Frontal cortex (tissue), 4 donors: ENCODE measurements around the gene CACNA2D3. TPM values are rescaled to one million over a fixed set of nuclear protein-coding genes. Genes with fewer than 3 reads are reported as not detected.

Experiments
- DNase-seq, 2 donors: peaks; one replicate each; pipeline ENCODE4 v3.0.0; 2012; ENCODE audit warnings: low spot score in 2 of 2
- FAIRE-seq: peaks from 2 replicates; lab custom pipeline; 2012; peaks lifted over from hg19 to GRCh38; lab: Jason Lieb, UNC
- total RNA-seq: library from RNA; depleted of rRNA; stranded (reverse); fragments of >200 nt; gene quantifications from one replicate; pipeline ENCODE4 v1.2.3, GENCODE V29; 2014
- donor health status: control.
- donor health status: control.
- donor health status: control.

The CACNA2D3 gene
- total RNA-seq, 1 donor from 2014 or later: 30.6 TPM

DNA sequence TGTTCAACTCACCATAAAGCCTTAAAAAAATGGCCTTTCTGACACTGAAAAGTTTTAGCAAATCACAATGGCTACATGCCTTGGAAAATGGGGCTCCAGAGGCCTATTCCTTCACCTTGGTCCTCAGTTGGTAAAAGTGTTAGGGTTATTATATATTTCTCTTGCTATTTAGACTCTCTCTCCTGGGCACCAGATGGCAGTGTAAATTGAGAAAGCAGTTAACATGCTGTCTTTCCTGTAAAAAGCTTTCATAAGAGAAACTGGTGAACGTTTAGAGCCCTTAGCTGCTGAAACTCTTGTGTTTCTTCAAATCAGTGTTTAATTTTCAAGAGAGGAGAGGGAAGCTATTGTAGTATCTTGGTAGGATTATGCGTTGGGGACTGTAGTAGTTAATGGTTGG, 715.6 kb downstream of the CACNA2D3 start:
- DNase-seq (no peak), FAIRE-seq (no peak)

DNA sequence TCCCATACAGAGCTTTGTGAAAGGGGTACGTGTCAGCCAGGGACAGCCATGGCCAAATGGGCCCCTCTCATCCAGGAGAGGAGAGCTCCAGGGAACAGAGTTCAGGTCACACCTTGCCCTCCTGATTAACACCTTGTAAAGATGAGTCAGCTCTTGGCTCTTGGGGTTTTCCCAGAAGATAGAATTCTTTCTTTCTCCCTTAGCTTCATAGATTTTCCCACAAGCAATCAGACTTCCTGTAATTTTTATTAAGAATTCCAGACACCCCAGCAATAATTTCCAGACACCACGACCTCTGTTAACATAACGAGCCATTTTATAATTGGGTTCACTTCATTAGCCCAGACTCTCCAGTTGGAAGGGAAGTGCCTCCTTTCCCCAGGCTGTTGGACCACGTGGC, 719.1 kb downstream of the CACNA2D3 start:
- DNase-seq (no peak), FAIRE-seq (no peak)

DNA sequence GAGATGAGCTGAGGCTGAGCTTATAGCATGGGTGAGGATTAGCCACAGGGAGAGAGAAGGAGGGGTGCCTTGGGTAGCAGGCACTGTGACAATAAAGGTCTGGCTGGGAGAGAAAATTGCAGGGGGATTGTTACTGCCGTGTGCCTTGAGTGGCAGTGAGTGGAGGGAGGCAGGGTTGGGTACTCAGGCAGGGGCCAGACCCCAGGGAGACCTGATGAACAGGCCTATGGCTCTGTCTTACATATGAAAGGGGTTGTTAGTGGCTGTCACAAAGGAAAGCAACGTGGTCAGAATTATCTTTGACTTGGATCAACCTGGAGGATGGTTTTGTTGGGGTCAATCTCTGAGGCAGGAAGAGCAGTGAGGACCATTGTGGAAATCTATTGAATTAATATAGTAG, 721.0 kb downstream of the CACNA2D3 start:
- DNase-seq (no peak), FAIRE-seq (no peak)

DNA sequence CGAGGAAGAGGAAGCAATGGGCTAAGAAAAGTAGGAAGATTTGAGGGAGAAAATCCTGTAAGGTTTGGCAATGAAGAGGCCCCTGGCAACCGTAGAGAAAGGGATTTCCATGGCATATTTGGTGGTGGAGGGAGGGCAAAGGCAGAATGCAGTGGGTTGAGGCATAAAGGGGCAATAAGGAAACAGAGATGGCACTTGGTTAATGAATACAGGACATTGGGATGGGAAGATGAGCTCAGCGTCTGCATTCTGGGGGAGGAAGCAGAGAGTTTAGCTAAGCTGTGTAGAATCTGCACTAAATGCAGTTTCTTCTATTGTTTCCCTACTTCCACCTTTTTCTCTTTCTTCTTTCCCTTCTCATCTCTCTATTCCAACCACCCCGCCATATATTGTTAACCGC, 721.9 kb downstream of the CACNA2D3 start:
- DNase-seq (no peak), FAIRE-seq (no peak)

DNA sequence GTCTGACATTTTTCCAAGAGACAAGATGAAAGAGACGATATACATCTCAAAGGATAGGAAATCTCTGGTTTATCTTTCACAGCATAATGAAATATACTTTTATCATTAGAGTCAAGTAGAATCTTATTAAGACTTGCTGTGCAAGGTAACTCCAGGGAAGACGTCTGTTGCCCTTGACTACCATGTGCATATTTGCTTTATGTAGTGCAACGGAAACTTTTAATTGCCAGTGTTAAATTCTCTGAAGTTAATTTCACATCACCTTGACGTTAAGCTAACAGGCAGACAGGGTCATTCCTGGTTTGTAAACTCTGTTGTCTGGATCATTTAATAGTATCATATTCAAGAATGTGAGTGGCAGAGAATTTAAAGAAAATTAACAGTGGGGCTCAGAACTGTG, 722.7 kb downstream of the CACNA2D3 start:
- DNase-seq: no peak
- FAIRE-seq: no peak

DNA sequence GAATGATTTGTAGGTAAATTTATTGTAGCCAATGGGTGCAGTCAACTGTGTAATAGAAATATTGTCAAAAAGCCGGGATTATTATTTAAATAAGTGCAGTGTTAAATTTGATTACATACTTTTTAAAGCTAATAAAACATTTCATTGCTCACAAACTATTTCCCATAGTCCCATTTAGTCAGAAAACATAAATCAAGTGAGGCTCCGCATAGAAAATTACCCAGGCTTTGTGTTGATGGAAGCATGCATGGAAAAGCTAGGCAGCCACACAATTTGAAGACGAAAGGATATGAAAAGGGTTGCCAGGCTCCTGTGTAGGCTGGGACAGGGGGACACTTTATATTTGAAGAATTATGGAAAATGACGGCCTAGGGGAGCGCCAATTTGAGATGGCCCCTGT, 723.2 kb downstream of the CACNA2D3 start:
- no peak for DNase-seq

DNA sequence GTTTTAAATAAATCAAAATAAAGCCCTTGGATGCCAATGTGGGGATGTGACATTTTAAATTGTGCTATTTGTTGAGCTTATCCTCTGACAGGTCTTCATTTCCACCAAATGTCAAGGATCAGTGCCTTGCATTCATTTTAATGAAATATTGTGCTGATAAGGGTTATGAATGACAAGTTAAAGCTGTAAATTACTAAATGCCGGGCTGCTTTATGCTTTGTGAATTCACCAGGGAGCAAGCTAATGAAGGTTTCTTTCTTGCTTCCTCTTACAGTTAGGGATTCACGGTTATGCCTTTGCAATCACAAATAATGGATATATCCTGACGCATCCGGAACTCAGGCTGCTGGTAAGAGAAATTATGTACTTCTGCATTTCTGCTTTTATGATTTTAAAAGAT, 723.8 kb downstream of the CACNA2D3 start:
- FAIRE-seq (no peak), DNase-seq (no peak)

More for the DNA sequence above, 723.2 kb downstream of the CACNA2D3 start:
- no peak for FAIRE-seq

DNA sequence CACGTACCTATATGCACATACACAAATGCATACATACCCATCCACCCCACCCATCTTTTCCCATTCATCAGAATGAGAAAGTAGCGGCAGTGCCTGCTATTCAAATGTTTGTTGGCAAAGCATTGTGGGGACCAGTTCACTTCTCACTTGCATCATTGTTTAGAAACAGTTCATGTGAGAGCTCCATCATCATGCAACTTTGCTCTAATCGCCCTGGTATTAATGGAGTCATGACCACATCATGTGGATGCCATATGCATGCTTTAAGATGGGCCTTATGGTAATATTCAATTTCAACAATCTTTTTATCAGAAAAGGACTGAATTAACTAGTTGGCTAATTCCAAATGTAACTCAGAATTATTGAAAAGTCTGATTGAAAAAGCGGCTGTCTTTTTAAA, 725.0 kb downstream of the CACNA2D3 start:
- no peak for FAIRE-seq
- DNase-seq: no peak

DNA sequence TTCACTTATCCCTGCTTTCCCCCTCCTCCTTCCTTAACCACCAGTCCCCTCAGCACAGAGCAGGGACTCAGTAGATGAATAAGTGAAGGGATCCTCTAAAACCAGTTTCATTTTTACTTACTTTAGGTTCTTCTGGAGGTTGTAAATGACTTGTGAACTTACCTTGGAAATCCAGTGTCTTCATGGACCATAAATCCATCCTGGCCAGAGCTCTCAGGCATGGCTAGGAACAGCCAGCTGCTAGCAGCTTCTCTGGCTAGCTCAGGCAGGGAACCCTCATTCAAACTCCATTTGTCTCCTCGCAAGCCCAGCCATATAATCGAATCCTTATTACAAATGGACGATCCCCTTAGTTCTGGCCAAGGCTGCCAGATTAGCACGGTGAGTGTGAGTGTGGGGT, 727.0 kb downstream of the CACNA2D3 start:
- DNase-seq (no peak), FAIRE-seq (no peak)

DNA sequence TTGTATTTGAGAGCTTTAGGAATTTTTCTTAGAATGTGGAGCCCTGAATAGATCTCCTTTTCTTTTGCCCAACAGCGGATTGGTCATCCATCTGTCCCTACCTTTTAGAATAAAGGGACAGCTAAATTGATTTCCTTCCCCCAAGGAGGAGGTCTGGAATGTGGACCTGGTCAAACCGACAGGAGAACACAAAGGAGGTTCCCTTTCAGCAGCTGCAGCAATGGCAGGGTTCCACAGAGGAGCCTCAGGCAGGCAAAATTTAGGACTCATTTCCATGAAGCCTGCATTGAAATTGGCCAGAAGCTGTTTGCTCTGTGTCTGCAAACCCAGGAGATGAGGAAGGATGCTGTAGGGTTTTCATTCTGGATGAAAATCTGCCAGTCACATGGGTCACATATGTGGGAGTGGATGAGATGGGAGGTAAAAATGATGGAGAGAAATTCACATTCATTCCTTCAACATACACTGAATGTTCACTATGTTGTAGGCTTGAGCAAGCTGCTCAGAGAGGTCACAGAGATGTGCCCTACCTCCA, 728.2 kb downstream of the CACNA2D3 start:
- FAIRE-seq: no peak
- DNase-seq: no peak

DNA sequence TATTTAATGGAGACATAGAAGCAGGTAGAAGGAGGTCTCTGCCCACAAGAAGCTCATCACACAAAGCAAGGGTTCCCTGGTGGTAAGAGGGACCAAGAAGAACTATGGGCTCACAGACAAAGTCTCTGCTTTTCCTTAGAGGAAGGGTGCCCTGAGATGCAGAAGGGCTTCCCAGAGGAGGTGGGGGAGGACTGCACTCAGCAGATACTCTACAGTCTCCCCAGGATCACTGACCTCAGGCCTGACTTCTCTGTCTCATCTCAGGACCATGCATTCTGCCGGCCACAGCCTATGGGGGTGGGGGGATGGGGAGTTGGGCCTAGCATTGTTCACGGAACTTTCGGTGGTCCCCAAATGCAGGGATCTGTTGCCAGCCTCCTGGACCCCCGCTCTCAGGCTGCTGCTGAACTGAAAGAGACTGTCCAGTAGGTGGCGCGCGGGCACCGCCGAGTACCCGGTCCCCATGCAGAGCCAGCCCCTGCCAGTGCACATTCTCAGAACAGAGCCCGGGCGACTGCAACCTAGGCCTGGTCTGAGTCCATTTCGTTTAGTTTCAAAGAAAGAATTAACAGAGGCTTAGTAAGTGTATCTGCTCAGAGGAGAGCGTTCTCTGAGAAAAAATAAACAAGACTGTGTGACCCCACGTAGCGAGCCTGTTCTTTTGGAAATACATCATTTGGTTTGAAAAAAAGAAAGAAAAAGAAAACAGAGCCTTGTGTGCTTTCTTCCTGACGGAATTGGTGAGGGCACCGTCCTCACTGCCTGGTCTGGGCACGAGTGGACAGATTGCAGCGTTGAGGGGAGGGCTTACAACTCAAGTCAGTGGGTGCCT, 731.4 kb downstream of the CACNA2D3 start:
- DNase-seq (peak; percentile 32 to 73), FAIRE-seq (no peak)

DNA sequence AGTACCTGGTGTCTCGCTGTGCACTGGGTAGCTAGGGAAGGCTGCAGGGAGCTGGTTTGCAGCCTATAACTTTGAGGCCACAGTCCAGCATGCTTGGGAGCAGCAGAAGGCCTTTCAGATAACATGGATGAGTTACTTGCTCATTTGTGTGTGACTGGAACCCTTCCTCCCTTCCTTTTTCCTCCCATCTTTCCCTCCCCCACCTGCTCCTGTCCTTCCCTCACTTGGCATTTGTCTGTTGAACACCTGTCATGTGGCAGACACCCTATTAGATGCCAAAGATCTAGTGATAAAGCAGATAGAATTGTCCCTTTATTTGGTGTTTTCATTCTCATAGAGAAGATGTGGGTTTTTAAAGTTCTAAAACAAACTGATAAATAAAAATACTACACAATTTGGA, 733.9 kb downstream of the CACNA2D3 start:
- DNase-seq (no peak), FAIRE-seq (no peak)

DNA sequence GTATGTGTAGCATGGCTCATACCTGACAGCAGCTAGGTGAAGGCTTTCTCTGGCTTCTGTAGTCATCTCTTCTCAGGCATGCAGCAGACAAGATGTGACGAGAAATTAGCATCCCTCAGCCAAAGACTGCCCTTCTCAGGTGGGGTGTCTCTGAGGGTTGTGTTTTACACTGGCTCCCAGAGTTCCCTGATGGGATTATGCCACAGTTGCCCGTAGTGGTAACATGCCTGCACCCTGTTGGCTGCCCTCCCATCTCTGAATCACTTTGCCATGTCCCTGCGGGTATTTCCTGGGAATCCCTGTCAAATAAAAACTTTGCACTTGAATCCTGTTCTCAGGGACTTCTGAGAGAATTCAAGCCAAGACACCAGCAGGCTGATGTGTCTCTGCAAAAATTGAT, 735.0 kb downstream of the CACNA2D3 start:
- DNase-seq: no peak
- no peak for FAIRE-seq

DNA sequence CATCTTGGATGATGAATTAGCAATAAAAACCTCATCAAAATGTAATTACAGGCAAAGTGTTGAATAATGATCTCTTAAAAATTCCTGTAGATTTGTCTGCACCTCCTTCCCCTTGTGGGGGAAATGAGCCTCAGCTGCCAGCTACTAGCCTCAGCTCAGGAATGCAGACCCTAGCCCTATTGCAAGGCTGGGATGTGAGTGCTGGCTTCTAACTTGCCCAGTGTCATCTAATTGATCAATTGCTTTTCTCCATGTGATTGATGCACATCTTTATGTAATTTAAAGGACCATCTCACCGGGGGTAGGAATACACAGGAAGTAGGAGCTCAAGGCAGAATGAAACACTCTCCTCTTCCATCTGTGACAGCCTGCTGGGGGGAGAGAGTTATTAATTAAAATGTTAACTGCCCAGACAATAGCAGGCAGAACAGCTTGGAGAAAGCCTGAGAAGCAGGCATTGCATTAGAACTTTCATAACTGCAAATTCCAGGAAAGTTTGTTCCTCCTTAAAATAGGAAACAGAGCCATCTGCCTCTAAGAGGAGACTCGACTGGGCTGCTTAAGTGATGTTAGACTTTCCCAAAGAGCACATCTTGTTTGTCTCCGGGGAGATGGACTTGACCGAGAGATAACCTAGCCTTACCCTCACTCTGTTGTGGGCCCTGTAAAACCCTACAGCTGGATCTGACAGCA, 735.9 kb downstream of the CACNA2D3 start:
- no peak for DNase-seq
- FAIRE-seq: no peak

DNA sequence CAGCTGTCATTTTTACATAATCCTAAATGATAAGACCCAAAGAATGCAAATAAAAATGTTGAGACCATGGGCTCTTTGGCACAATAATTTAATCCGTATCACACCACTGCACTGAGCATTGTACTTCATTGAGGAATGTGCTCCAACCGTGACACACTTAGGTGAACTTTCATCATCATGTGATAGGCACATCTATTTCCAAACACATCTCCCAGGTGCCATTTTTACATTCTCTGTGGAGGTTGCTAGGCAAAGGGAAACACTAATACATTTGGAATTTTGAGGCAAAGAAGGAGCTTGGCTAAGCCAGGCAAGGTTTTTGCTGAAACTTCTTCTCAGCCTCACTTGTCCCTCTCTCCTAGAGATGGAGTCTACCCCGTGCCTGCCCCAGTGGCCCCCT, 736.8 kb downstream of the CACNA2D3 start:
- DNase-seq (no peak), FAIRE-seq (no peak)

DNA sequence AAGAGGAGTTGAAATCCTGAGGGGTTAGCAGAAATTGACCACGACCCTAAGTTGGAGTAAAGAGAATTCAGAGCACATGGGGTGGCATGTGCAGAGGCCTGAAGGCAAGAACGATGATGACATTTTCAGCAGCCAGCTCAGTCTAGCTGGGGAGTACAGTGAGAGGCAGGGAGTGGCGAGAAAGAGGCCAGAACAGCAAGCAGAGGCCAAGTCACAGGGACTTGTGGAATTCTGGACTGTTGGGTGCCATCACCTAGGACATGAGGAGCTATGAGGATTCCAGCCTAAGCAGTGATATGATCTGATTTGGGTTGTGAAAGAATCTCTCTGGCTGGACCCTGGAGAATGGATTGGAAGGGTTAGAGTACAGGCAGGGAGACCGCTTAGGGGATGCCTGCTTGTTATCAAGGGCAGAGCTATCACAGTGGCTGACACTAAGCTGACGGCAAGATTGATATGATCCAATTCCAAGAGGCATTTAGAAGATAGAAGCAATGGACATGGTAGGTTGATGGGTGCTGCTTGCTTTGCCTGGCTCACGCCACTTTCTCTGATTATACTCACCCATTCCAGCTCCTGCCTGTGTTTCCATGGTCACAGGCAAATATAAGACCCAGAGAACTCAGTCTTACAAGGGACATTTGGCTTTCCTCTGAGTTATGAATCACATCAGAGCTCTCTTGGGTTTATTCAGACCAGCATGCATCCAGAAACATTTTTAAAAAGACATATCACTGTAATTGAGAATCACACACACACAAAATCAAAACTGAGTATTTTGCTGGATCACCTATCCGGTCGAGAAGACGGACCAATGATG, 739.1 kb downstream of the CACNA2D3 start:
- FAIRE-seq (no peak), DNase-seq (no peak)

DNA sequence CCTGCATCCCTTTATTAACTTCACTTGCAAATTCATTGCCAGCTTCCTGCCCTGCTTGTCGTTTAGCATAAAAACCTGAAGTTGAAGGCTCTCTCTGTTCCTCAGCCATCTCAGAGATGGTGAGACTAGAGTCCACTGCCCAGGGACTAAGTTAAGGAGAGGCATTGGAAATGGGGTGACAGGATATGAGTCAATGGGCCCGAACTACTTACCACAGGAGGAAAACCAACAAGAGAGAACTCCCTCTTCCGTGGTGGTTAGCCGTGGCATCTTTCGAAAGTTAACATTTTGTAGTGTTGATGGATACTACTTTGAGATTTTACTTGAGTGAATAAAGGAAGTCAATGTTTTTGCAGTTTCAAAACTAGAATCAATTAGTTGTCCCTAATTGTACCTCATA, 740.2 kb downstream of the CACNA2D3 start:
- FAIRE-seq: no peak
- DNase-seq: no peak

DNA sequence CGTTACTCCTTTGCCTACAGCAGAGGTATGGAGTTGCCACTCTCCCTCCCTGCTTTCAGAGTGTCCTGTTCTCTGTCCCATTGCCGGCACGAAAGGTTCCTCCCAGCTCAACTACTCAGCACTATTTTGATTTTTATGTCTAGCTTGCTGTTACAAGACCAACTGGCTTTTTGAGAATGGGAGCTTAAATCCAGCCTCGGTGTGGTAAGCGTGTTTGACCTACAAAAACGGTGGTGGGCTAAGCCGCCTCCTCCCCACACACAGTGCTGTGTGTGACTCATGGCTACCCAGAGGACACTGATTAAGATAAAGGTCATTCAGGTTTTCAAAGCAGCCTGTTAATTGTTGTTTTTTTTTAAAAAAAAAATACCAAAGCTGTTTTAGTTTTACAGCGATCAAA, 741.0 kb downstream of the CACNA2D3 start:
- no peak for DNase-seq

DNA sequence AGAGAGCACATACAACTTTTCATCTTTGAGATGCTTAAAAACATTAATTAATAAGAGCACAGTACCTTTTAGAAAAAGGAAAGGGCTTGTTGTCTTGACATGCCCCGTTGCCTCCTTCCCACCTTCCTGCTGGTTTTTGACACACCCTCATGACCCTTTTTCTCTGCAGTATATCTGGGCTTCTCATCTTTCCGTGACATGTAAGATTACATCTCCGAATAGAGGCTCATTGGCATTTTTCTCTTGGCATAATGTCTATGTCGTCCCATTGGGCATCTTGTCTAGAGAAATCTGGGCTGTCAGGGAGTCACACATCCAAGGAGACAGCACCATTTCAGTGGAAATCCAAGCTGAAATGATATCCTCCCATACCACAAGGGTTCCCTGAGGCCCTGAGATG, 741.4 kb downstream of the CACNA2D3 start:
- DNase-seq (no peak), FAIRE-seq (no peak)

More for the DNA sequence above, 741.0 kb downstream of the CACNA2D3 start:
- FAIRE-seq: no peak

DNA sequence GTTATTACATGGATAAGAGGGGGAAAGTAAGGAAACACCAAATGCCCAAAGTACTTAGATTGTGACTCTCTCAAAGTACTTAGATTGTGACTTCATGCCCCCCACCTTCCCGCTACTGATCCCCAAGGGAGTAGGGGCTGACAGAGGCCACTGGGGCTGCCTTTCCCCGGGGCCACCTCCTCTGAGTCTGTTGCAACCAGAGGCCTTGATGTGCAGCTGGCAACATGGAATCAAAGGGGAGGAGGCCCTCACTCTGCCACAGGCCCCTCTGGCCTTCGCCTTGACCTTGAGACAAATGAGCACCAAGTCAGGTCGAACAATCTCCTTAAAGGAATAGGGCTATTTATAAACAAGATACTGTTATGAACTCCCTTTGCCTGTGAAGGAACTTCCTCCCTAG, 743.0 kb downstream of the CACNA2D3 start:
- DNase-seq (no peak), FAIRE-seq (no peak)
